Esophagus squamous epithelium (tissue), 5 donors: ENCODE measurements around the gene SMYD3. TPM values are rescaled to one million over a fixed set of nuclear protein-coding genes. Genes with fewer than 3 reads are reported as not detected.

Source experiments
- DNase-seq: peaks from one replicate; lab custom pipeline; 2025; lab: John Stamatoyannopoulos, UW
- H3K27ac ChIP-seq, 4 donors: fragments of 200-600 bp; sonication (generic); one replicate each; pipeline ENCODE4 v1.5.1; 2016 to 2019; ENCODE audit warnings: mild to moderate bottlenecking in 1 of 4
- H3K27me3 ChIP-seq, 4 donors: fragments of 200-600 bp; sonication (generic); 1 replicate in 3 of 4; 2 replicates in 1 of 4; pipeline versions ENCODE4 v1.5.1 to v1.6.0; 2017 to 2021; ENCODE audit warnings: antibody characterized with exemption in 1 of 4
- H3K36me3 ChIP-seq, 3 donors: fragments of 200-600 bp; sonication (generic); one replicate each; pipeline ENCODE4 v1.5.1; 2016 to 2019
- H3K4me1 ChIP-seq, 3 donors: fragments of 200-600 bp; sonication (generic); one replicate each; pipeline ENCODE4 v1.5.1; 2017 to 2019
- H3K4me3 ChIP-seq, 4 donors: fragments of 200-600 bp; sonication (generic); 1 replicate in 3 of 4; 2 replicates in 1 of 4; pipeline ENCODE4 v1.5.1; 2016 to 2019; ENCODE audit warnings: mild to moderate bottlenecking in 2 of 4, moderate library complexity in 1 of 4
- H3K9me3 ChIP-seq, 3 donors: fragments of 200-600 bp; sonication (generic); one replicate each; pipeline ENCODE4 v1.5.1; 2016 to 2019
- POLR2A ChIP-seq, 4 donors: fragments of 450-650 bp; IDR thresholded peaks; one replicate each; pipeline ENCODE4 v1.6.1; 2017; ENCODE audit warnings: antibody characterized with exemption in 4 of 4, mild to moderate bottlenecking in 4 of 4, moderate library complexity in 3 of 4
- WGBS, 2 donors: methylation state at CpG; one replicate each; pipeline ENCODE4 v1.1.5; 2018; 5-methylcytosine and 5-hydroxymethylcytosine counted together
- intact Hi-C: fragments of 100-400 bp; cut with DNase I; formaldehyde crosslinking; loops from one replicate; pipeline ENCODE4 v1.15.0; 2022
- total RNA-seq, 4 donors: library from RNA; depleted of rRNA; stranded (reverse); fragments of >200 nt; gene quantifications; one replicate each; pipeline ENCODE4 v1.1.0, GENCODE V29; 2016
- TF ChIP-seq, protein P1 (sequence below), 6 experiments: fragments of 450-650 bp in 4 of 6; fragments of 200-600 bp in 2 of 6; sonication (generic) in 2 of 6; IDR thresholded peaks; one replicate each; pipeline ENCODE4 v1.5.1; 2016 to 2019; ENCODE audit warnings: antibody characterized with exemption in 6 of 6, mild to moderate bottlenecking in 4 of 6, moderate library complexity in 4 of 6
- donor health status: DM: yes; HTN: yes; CAD: no.

Gene SMYD3
- total RNA-seq, 4 donors from 2014 or later: 8.4 to 15.8 (median 11.5) TPM

DNA sequence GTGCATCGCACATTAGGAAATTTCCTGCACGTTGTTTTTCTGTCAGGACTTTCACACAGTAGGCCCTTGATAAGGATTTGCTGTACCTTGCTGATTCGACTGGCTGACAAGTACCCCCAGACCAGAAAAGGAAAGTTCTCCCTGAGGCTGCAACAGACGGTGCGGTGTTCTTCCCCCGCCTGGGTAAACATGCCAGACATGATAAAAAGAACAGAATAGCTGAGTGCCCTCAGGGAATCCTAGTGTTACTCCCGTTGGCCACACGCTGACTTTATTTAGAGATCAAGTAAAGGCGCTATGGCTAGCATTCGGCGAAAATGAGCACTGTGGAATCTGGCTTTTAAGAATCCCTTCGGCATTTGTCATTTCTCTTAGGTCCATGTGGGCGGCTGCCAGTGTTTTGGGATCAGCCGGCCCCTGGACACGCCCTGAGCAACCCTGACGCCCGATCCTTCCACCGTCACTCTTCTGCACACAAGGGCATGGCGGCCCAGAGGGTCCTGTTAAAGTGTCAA, 744.6 kb downstream of the SMYD3 start:
- Histone ChIP-seq H3K9me3 (no peaks in the 10 kb centered on the region), H3K27me3 (no peaks in the 10 kb centered on the region), H3K4me1 (no peaks in the 10 kb centered on the region), H3K27ac (no peak overlapping the region), H3K36me3 (peaks cover 0 to 15% (median 0%) of the 10 kb centered on the region in 3 donors), H3K4me3 (no peak overlapping the region)
- intact Hi-C loops: no loop called here
- no peak for TF ChIP-seq POLR2A (IDR thresholded peaks at IDR 0.05)
- TF ChIP-seq, protein P1, sequence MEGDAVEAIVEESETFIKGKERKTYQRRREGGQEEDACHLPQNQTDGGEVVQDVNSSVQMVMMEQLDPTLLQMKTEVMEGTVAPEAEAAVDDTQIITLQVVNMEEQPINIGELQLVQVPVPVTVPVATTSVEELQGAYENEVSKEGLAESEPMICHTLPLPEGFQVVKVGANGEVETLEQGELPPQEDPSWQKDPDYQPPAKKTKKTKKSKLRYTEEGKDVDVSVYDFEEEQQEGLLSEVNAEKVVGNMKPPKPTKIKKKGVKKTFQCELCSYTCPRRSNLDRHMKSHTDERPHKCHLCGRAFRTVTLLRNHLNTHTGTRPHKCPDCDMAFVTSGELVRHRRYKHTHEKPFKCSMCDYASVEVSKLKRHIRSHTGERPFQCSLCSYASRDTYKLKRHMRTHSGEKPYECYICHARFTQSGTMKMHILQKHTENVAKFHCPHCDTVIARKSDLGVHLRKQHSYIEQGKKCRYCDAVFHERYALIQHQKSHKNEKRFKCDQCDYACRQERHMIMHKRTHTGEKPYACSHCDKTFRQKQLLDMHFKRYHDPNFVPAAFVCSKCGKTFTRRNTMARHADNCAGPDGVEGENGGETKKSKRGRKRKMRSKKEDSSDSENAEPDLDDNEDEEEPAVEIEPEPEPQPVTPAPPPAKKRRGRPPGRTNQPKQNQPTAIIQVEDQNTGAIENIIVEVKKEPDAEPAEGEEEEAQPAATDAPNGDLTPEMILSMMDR (IDR thresholded peaks at IDR 0.05): no peak
- WGBS, 2 donors: 91 to 95% methylated on average over 13 to 18 of the region's 19 CpGs
- no peak for DNase-seq

DNA sequence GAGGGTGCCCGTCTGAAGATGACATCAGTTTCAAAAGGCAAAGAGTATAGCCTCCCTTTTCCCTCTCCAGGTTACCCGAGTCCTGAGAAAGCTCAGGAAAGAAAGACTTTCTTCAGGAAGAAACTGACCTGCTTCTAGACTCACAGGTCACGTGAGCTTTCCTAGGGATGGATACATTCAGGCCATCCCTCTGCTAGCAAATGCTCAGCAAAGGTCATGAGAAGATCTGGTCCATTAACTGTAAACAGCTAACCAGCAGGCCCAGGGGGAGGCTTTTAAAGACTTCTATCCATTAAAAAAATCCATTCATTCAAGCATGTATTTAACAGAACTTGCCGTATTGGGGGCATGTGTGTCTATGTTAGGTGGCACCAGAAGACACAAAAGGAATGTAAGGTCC, 746.8 kb downstream of the SMYD3 start:
- Histone ChIP-seq H3K36me3 (peaks cover 0 to 15% (median 0%) of the 10 kb centered on the region in 3 donors), H3K4me3 (no peak overlapping the region), H3K9me3 (no peaks in the 10 kb centered on the region), H3K27ac (no peak overlapping the region), H3K27me3 (no peaks in the 10 kb centered on the region), H3K4me1 (no peaks in the 10 kb centered on the region)
- intact Hi-C loops: no loop called here
- no peak for TF ChIP-seq POLR2A (IDR thresholded peaks at IDR 0.05)
- TF ChIP-seq, protein P1 (IDR thresholded peaks at IDR 0.05): no peak
- WGBS, 2 donors: 93 to 100% methylated on average over 4 of the region's 4 CpGs
- no peak for DNase-seq

DNA sequence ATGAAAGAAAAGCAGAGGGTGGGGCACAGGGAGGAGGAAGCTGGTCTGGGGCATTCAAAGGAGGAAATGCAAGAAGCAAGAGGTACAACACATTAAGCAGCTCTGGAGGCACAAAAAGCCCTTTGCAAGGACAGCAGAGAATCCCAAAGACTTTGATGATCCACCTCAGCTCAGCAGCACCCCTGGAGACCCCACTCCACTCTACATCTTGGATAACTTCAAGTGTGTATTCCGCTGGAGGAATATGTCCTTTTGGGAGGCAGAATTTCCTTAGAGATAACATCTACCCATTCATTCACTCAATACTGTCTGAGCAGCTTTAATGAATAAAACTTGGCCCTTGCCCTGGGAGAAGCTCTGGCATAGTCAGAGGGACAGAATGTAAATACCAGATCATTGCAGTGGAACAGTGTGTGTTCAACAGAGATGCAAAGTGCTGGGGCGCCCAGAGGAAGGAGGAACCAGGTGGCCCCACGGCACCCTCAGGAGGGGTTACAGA, 752.6 kb downstream of the SMYD3 start:
- no peaks in the 10 kb centered on the region for H3K4me1 ChIP-seq
- no peak overlapping the region for H3K4me3 ChIP-seq
- no peaks in the 10 kb centered on the region for H3K36me3 ChIP-seq
- intact Hi-C loops: no loop called here
- no peak for DNase-seq
- TF ChIP-seq, protein P1 (IDR thresholded peaks at IDR 0.05): no peak
- TF ChIP-seq POLR2A (IDR thresholded peaks at IDR 0.05): no peak
- H3K27me3 ChIP-seq: no peaks in the 10 kb centered on the region
- H3K27ac ChIP-seq: no peak overlapping the region
- WGBS, 2 donors: 94 to 100% methylated on average over 1 to 2 of the region's 3 CpGs
- no peaks in the 10 kb centered on the region for H3K9me3 ChIP-seq

DNA sequence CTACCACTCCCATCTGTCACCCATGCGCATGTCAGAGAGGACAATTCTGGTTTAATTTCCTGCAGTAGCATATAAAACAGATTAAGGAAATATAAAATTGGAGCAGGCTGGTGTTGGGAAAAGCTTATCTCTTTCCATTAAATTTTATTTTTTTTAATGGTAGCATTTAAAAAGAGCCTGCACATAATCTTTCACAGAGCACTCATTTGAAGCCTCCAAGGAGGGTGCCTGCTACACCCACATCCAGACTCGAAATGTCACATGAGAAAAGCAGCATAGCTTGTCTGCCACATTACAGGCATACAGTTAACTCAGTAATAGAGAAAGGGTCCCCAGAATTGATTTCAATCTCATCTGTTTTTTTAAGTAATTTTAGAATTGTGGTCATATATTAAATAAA, 753.3 kb downstream of the SMYD3 start:
- 89 to 97% methylated on average over 2 of the region's 2 CpGs for WGBS, 2 donors
- intact Hi-C loops: no loop called here

DNA sequence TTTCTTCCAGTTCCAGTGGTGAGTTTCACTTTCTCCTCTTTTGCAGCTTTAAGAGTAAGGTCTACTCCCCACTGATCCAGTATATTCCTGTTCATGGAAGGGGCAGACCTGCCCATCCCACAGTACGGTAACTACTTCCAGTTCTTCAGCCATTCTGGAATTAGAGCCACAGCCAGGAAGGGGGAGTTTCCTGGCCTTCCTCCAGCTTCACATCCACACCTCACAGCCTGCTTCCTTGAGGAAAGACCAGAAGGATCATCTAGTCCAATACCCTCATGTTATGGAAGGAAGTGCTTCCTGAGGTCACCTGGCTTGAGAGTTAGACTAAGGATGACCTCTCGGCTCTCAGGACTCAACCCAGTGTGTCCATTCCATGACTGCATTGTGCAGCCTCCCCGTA, 754.5 kb downstream of the SMYD3 start:
- WGBS, 2 donors: 73 to 83% methylated on average over 1 of the region's 3 CpGs
- no peak for DNase-seq
- intact Hi-C loops: no loop called here
- Histone ChIP-seq H3K27me3 (no peaks in the 10 kb centered on the region), H3K36me3 (peaks cover 0 to 14% (median 0%) of the 10 kb centered on the region in 3 donors), H3K4me3 (no peak overlapping the region), H3K4me1 (no peaks in the 10 kb centered on the region), H3K27ac (no peak overlapping the region), H3K9me3 (no peaks in the 10 kb centered on the region)
- TF ChIP-seq, protein P1 (IDR thresholded peaks at IDR 0.05): no peak
- TF ChIP-seq POLR2A (IDR thresholded peaks at IDR 0.05): no peak

More for the DNA sequence above, 753.3 kb downstream of the SMYD3 start:
- no peak overlapping the region for H3K27ac ChIP-seq
- peaks cover 0 to 1% (median 0%) of the 10 kb centered on the region in 3 donors for H3K36me3 ChIP-seq
- no peaks in the 10 kb centered on the region for H3K27me3 ChIP-seq
- H3K4me1 ChIP-seq: no peaks in the 10 kb centered on the region
- TF ChIP-seq, protein P1 (IDR thresholded peaks at IDR 0.05): no peak
- no peak for TF ChIP-seq POLR2A (IDR thresholded peaks at IDR 0.05)
- H3K9me3 ChIP-seq: no peaks in the 10 kb centered on the region
- no peak overlapping the region for H3K4me3 ChIP-seq
- no peak for DNase-seq
